DMS153 (cell line): ENCODE data around the gene TOX3.

Source experiments
- DNase-seq: peaks from one replicate; lab custom pipeline; 2025; lab: John Stamatoyannopoulos, UW

The TOX3 gene

DNA sequence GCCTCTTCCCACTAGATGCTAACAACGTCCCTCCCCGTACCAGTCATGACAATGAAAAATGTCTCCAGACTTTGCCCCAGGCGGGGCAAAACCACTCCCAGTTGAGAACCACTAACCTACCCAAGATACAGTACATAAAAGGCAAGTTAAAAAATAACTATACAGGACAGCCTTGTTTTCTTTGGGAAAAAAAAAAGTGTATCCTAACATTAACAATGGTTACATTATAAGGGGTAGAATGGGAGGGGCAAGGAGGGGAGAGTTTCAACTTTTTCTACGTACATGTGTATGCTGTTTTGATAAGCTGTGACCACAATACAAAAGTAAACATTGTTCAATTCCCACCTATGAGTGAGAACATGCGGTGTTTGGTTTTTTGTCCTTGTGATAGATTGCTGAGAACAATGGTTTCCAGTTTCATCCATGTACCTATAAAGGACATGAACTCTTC lies 94.9 kb downstream of the TOX3 start:
- no peak for DNase-seq

DNA sequence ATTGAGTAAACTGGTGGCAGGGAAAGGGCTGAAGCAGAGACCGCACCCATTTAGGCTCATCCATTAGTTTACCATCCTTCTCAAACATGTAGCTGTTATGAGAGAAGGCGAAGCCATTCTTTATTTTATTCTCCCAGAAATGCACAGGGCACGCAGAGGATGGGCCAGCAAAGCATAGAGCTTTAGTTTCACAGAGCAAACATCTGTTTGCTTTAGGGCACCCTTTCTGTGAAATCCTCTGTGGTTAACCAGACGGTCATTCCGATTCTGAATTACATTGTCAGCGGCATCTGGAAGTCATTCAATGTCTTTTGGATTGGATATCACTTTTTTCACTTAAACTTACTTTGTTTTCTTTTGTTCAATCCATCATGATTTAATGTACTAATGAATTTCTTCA lies 96.0 kb downstream of the TOX3 start:
- DNase-seq = no peak

DNA sequence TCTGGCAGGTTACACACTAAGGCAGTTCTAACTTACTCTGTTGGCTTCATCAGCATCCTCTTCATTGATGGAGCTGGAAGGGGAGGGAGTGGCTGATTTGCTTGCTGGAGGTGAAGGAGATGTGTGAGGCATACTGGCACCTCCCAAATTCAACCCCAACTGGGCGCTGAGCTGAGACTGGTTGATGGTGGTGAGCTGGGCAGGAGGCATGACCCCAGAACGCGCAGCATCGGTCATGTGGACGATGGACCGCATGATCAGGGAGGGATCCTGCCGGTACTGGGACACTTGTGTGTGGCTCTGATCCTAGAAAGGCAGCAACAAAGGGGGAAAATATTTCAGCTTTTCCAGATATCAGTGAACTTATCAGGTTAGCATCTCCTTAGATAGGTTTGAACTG lies 96.7 kb downstream of the TOX3 start:
- no peak for DNase-seq

DNA sequence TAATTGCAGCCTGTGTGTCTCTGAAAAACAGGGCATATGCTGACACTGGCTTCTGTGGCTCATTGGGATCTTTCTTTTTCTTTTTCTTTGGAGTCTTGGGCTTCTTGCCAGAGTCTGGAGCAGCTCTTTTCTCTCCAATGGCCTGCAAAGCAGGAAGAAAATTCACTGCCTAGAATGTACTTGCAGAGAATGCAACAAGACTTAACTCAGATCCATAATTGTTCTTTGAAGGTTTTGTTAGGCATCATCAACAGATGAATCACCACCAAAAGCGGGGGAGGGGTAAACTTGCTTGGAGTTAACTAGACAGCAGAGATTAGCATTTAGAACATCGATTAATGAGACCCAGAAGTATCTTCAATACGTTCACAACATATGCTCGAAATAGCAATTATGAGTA lies 100.9 kb downstream of the TOX3 start:
- no peak for DNase-seq

DNA sequence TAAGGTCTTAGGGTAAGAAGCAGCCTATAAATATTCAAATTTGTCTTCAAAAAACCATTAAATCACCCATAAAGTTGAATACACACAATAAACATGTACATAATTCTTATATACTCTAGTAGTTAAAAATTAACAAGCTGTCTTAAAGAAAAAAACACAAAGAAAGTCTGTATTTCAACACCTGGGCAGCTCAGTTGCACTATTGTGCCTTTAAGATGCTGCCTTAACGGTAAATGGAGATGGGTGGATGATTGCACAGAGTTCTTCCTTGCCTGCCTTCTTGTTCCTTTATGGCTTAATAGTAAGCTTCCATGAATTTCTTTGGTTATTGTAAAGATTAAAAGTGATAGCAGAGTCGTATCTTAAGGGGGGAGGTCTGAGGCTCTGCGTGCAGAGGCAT lies 105.1 kb downstream of the TOX3 start:
- no peak for DNase-seq

DNA sequence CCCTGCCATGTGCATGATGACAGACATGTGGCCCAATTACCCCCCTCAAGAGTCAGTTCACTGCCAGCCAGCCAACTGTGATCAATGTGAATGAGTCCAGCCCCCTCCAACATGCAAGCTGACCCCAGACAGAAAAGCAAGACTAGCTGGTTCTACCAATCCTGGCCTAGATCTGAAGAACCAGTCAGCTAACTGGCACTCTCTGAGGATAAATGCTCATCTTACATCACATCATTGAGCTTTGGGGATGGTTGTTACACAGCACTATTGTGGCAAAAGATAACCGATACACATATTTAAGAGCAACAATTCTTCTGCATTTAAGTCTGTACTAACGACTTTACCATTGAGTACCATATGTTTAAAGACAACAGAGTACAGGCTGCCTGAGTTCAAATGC lies 106.7 kb downstream of the TOX3 start:
- DNase-seq = no peak

DNA sequence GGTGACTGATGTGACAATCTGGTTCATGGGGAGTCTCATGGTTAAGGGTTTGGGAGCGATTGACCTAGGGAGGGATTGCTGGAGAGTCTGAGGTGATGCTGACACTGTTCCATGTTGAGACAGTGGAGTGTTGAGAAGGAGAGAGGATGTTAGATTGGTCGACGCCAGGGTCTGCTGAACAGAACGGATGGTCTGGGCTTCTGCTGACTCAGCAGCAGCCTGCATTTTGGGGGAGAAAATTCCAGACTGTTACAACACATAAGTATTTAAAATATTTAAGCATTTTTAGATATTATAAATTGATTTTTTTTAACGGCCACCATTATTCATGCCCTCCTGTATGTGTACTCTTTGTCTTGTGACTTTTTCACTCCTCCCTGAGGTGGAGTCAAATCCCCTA lies 107.2 kb downstream of the TOX3 start:
- no peak for DNase-seq

DNA sequence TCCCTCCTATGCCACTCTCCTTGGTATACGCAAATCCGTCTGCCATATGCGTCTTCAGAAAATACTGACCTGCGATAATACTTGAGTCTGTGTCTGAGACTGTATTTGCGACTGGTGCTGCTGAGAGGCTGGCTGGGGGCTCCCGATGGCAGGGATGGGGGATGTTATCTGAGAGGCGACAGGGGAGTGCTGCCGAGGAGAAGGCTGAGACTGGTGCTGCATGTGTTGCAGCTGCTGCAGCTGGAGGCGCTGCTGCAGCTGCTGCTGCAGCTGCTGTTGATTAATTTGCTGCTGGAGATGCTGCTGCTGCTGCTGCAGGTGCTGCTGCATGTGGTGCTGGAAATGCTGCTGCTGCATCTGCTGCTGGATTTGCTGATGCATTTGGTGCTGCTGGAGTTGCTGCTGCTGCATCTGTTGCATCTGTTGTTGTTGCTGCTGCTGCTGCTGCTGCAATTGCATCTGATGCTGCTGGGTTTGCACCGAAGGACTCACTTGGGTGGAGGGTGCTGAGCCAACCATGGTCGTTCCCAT lies 107.7 kb downstream of the TOX3 start:
- no peak for DNase-seq

DNA sequence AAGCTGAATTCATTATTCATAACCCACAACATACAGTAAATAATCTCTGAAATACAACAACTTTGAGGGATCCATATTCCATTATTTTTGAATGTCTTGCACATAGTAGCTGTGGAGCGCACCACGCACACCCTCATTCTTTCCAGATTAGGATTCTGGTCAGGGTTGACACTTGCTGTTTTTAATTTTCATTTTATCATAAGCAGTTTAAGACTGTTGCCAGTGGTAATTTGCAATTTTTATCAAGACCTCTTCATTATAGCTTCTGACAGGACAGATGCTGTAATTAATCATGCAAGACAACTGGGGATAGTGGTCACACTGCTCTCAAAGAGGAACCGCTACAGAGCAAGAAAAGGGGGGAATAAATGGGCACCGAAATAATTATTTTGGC lies 109.7 kb downstream of the TOX3 start:
- no peak for DNase-seq

DNA sequence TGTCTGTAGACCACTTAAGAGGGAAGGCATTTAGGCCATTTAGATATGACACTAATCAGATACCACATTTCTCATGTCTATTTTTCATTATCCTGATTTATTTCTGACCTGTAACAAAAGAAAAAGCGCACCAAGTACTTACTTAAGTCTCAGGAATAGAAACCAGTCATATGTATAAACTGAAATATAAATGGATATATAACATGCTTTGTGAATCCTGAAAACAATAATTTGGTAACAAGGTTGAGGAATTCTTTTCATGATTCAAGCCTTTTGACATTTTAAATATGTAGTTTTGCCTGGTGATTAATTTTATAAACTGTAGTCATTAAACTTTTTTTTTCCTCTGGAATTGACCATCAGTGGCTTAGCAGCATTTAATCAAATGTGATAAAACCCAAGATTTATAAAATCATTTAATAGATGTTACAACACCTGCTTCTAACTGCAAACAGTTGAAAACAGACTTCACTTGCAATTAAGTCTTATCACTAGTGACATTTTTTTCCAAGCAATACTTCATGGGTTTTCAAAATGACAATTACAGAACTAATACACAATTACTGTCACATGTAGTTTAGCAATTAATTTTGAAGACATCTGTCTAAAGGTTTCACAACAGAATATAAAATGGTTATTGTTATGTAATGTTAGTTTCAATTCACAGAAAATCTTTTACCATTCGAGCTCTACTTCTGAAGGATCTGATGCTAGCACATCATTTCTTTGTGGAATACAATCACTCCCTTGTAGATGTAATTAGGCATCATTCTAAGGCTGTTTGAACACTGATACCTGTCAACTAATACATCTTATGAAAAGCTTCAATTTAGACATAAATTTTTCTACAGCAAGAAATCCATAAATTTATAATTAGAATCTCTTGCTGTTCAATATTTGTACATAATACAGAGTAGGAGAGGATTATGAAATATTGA lies 110.3 kb downstream of the TOX3 start:
- DNase-seq = no peak

DNA sequence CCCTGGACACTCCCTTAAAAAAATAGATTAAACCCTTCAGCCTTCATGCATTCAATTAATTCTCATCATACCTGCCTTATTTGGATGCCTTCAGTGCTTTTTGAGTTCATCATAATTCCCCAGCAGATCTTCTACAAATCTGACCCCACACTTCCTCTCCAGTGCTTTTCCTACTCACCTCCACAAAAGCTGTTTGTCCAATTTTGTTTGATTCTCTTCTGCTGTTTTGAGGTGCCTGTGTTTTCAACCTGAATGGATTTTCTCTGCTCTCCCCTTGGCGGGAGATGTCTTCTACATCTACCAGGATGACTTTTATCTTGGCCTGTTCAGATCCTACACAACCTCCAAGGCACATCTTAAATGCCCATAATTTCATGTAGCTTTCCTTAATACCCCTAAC lies 112.7 kb downstream of the TOX3 start:
- no peak for DNase-seq

DNA sequence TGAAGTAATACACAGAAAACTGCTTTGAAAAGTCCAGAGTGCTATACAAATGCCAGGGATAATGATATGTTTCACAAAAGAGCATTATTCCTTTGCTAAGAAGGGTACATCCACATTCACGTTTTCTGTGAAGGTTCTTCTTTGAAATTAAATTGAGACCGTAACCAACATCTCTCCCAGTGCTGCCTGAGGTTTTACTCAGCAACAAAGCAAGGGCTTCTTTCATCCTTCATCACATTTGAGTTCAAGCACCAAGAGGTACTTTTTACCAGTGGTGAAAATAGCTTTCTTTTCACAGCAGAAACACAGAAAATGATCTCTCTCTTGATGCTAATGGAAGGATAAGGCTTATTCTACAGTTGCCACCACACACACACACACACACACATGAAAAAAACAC lies 113.3 kb downstream of the TOX3 start:
- no peak for DNase-seq

DNA sequence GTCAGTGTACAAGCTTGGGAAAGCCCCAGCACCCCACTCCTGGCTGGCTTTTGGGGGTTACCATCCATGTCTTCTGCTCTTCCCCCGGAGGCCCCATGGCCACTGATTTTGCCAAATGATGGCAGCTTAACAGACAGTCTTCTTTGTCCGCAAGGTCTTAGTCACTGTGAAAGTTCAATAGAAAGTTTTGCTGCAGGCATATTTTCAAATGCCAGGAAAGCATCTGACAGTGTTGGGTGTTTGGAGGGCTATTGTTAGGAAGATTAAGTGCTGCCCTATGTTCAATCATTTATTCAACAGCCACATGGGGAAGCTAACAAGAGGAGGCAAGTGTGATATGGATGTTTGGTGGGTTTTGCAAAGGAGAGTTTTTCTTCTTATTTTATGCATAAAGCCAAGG lies 122.4 kb downstream of the TOX3 start:
- no peak for DNase-seq

DNA sequence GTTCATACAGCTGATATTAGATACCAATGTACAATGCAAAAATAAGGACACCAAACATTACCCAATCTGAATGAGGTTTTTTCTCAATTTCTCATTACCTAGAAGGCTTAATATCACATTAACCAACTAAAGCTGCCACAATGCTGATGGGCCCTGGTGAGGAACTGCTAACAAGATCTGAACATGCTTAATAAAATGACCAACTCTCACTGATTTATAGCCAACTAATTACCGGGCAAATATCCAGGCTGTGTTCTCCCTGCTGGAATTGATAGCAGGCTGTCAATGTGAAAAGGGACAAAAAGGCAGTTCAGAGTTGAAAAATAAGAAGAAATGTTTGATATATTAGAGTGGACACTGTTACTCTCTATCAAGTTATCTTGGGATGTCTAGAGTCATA lies 124.6 kb downstream of the TOX3 start:
- no peak for DNase-seq

DNA sequence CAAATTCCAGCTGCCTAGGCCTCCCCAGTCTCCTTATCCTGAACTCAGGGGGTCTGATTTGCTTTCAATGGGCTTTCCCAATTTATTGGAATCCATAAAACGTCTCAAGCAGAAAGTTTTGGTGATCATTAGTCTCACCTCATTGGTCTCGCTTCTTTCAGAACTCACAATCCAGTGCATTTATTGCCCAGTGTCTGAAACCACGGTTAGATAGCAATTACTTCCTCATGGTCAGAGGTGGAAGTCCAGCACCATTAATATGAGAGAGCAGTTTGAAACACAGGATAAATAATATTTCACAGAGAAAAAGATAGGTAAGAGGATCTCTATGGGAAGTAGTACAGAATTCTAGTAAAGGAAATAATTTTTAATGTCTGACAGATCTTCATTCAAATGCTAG lies 128.7 kb downstream of the TOX3 start:
- no peak for DNase-seq

DNA sequence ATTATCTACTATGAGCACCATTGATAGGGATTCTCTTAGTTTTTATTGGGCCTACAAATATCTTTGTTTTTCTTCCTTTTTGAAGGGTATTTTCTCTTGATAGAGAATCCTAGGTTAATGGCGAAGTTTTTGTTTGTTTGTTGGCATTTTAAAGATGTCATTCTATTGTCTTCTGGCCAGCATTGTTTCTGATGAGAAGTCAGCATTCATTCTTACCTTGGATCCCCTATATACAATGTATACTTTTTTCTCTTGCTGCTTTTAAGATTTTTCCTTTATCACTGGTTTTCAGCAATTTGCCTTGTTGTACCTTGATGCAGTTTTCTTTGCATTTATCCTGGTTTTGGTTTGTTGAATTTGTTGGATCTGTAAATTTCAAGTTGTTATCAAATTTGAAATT lies 130.1 kb downstream of the TOX3 start:
- DNase-seq = no peak

DNA sequence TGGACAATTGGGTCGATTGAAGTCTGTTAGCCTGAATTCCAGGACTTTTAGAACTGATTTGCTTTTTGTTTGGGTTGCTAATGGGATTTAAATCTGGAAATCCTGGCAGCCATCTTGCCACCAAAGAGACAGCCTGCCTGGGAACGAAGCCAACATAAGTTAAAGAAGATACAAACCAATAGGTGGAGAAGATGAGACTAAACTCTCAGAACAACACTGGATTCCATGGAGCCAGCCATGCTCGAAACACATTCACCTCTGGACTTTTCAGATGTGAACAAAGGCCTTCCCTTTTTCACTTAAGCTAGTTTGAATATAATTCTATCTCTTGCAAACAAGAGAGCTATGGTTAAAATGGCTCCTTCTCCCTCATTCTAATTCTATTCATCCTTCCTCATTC lies 135.9 kb downstream of the TOX3 start:
- no peak for DNase-seq

DNA sequence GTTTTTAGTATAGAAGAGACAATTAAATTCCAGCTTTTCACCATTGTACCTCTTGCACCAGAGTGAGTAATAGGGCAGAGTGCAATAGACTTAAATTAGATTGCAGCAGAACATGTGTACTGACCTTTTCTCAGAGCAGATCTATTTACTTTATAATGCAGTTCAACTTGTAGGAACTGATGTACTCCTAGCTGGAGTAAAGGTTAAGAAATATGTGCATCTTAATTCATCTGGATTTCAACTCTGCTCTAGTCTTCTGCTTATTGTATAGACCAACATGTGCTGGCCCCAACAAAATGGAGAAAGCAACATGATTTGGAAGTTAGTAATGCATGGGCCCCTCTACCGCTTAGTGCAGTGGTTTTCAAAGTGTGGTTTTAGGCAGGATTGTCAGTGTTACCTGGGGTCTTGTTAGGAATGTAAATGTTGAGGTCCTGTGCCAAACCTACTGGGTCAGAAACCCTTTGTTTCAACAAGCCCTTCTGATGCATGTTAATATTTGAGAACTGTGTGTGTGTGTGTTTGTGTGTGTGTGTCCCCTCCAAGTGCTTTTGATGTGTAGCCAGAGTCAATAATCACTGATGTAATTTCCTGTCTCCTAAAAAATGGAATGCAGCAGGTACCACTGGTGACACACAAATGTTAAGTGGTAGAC lies 138.6 kb downstream of the TOX3 start:
- DNase-seq = no peak

DNA sequence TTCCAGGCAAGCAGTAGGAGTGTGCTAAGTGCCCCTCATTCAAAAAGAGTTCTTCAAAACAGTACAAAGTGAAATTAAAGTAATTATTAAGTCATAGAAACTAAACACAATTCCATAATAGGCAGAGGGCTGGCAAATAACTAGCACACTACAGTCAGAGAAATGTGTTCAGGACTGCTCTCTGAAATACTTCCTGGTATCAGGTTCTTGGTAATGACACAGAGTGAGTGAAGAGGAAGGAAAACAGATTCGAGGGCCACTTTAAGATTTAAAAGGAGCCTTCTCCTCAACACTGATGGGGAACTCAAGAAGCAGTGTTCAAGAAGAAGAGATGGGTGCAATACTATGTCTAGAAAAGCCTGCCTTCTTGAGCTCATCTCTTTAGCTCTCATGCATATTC lies 139.2 kb downstream of the TOX3 start:
- no peak for DNase-seq

DNA sequence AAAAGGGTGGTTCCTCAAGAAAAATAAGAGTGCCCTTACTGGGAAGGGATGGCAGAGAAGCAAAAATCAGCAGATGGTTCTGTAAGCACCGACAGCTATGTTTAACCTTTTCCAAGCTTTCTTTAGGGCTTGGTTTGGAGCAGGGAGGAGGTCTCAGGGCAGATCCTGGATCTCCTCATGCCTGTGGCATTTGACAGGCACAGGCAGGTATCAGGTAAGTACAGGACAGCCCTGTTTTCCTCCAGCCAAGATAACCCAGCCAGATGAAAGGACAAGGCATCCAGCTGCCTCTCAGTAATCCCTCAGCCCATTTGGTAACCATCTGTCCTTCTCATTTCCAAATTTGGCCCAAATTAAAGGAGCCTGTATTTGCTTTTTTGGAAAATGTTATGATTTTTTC lies 141.5 kb downstream of the TOX3 start:
- DNase-seq = no peak

DNA sequence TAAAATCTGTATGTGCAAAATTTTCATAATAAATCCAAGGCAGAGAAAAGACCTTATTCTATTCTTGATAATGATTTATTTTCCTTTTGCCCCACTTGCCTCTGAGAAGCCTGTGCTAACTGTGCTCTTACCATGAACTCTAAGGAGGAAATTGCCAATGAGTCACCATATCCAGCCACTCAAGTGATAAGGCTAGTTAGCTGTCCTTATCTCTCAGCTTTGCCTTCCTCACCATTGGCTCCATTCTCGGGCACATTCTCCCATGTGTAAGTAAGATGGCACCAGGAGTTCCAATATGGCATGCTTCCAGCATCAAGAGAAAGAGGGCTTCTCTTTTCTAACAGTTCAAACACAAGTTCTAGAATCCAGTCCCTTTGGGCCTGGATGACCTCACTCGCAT lies 142.4 kb downstream of the TOX3 start:
- DNase-seq = no peak

DNA sequence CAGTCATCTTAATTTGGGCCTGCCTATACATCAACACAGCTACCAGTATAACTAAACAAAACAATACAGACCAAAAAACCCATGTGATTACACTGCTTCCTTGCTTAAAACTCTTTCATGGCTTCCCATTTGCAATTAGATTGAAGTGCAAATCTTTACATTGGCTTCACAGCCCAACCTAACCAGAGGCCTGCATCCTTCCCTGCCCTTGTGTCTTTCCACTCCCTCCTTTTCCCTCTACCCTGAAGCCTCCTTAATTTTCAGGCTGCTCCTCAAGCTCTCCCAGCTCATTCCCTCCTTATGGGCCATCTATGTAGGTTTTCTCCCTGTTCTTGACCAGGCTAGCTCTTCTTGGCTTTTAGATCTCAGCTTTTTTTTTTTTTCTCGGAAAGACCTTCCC lies 147.8 kb downstream of the TOX3 start:
- no peak for DNase-seq

DNA sequence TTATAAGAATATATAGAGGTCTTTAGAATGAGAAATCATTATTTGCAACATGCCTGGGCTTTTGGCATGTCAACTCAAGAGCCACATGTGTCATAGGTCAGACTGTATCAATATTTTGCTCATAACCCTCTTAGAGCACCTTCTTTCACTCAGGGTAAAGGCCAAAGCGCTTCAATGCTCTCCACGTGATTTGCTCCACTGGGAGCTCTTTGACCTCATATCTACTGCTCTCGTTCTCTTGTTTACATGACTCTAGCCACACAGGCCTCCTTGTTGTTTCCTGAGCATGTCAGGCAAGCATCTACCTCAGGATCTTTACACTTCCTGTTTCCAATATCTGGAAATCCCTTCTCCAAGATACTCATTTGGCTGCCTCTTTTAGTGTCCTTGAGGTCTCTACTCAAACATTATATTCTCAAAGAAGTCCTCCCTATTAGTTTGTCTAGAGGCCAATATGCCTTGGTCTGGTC lies 148.4 kb downstream of the TOX3 start:
- no peak for DNase-seq
